Hematopoietic multipotent progenitor cell treated with erythropoietin and hydrocortisone succinate and interleukin-3 and kit ligand, for 6 days (in vitro differentiated cells): ENCODE results near the gene FOCAD.
"Not testable (repeated sequence)": the region's sequence is repeated elsewhere in the genome, so short reads cannot be mapped to it uniquely, and the experiment has no call there.

Source experiments
- DNase-seq: peaks from one replicate; pipeline ENCODE4 v3.0.0-alpha.2; 2015

FOCAD gene

DNA sequence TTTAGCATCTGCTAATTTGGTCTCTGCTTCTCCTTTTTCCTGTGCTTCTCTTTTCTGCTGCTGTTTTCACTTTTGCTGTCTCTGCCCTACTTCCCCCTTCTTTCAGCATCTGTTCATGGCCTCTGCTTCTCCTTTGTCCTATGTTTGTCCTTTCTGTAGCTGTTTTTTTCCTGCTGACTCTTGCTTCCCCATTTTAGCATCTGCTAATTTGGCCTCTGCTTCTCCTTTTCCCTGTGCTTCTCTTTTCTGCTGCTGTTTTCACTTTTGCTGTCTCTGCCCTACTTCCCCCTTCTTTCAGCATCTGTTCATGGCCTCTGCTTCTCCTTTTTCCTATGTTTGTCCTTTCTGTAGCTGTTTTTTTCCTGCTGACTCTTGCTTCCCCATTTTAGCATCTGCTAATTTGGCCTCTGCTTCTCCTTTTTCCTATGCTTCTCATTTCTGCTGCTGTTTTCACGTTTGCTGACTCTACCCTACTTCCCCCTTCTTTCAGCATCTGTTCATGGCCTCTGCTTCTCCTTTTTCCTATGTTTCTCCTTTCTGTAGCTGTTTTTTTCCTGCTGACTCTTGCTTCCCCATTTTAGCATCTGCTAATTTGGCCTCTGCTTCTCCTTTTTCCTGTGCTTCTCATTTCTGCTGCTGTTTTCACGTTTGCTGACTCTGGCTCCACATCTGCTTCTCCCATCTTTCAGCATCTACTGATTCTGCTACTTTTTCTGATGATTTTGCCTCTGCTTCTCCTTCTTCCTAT is 290.3 kb downstream of the FOCAD start:
- not testable (repeated sequence) for DNase-seq

- DNase-seq = no peak
Observed at GRCh38 chr9:20978249-20978648, 294.2 kb downstream of the FOCAD start.

DNA sequence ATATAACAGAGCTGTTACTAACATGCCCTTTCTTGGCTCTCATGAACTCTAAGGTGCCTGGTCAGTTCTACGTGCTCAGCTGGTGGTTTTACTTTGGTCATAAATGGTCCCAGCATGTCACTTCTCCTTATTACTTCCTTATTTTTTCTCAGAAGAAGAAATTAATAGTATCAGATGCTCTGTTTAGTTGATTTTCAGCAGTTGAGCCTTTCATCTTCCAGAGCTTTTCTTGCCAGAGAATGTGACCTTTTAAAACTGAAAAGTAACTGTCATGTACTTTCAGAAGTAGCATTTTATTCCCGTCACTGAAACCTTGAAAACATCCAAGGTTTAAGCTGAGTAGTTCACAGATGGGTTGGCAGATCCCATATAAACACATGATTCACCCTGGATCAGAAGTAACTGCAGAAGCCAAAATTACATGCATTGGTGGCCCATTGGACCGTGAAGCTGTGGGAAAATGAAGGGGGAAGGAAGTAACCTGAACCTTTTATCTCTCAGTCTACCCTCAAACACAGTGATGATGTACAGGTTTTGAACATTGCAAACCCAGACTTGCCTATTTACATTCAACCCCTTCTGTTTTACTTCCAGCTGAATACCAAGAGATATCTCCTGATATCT is 296.9 kb downstream of the FOCAD start:
- peak; percentile 47 for DNase-seq

GRCh38 chr9:20981486-20981885 is 297.4 kb downstream of the FOCAD start:
- DNase-seq = no peak

GRCh38 chr9:20984506-20984905 is 300.4 kb downstream of the FOCAD start:
- no peak for DNase-seq

GRCh38 chr9:20985851-20986600 is 302.0 kb downstream of the FOCAD start:
- no peak for DNase-seq

- no peak for DNase-seq
Observed at GRCh38 chr9:20987521-20987920, 303.5 kb downstream of the FOCAD start.

GRCh38 chr9:20988061-20988460 is 304.0 kb downstream of the FOCAD start:
- DNase-seq = no peak

DNA sequence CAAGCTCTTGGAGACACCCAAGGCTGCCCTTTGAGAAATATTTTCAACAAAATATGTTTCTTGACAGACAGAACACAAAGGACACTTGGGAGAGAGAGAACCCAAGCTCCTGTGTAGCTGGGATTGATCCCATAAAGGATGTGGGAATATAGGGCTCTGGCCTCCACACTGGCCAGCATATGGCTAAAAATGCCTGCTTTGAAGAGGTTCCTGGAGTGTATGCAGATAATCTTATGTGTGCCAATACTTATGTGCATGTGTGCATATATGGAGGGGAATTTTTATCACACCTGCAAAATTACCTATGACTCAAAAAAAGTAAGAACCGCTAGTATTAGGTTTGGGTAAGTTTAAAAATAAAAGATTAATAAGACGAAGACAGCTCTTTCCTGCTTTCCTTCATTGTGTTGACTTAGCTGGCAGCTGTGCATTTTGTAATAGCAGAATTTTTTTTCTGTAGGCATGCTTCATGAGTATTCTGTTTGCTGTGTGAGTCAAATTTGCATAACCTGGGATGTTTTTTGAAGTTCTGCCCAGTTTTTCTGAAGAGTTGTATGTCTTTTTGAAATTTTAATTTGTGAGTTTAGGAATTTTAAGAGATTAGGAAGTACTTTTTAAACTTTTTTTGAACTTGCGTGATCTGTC is 304.7 kb downstream of the FOCAD start:
- no peak for DNase-seq

DNA sequence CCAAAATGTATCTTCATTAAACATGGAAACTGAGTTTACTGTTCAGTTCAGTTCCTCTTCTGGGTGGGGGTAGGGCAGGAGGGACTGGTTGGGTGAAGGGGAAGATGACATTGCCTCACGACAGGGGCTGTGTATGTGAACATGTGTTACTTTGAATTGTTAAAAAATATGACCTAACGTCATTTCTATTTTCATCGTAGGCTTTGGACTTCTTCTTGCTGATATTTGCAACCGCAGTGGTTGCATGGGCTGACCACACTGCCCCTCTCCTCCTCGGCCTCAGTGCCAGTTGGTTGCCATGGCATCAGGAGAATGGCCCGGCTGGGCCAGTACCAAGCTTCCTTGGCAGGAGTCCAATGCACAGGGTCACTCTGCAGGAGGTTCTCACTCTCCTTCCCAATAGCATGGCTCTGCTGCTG is 305.9 kb downstream of the FOCAD start:
- DNase-seq = peak; percentile 8

DNA sequence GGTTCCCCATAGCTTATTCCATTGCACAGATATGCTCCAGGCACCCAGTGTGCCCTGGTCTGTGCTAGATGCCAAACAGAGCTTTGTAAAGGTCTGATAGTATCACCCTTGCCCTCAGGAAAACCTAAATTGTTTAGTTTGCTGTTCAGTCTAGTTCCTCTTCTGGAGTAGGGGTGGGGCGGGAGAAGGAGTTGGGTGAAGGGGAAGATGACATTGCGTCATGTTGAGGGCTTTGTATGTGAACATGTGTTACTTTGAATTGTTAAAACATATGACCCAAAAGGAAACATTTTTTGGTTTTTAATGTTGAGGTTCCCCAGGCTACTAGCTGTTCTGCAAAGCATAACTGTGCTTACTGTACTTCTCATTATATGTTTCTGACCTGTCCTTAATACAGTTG is 306.8 kb downstream of the FOCAD start:
- DNase-seq = peak; percentile 70

DNA sequence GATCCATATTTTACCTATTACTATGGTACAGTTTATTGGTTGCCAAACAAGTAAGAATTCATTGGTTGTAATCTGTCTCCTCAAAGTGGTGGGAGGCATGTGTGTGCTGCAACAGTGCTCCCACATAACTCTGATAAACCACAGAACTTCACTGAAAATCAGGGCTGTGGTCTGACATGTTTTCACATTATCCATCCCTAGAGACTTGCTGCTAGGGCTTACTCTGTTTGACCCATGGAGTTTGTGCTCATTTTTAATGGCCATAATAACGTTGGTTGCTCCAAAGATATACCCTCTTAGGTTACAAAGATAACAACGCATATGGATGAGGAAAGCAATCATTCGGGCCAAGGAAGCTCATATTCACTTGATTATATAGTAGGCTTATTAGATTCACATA is 310.4 kb downstream of the FOCAD start:
- no peak for DNase-seq

GRCh38 chr9:20995616-20996015 is 311.6 kb downstream of the FOCAD start:
- no peak for DNase-seq

DNA sequence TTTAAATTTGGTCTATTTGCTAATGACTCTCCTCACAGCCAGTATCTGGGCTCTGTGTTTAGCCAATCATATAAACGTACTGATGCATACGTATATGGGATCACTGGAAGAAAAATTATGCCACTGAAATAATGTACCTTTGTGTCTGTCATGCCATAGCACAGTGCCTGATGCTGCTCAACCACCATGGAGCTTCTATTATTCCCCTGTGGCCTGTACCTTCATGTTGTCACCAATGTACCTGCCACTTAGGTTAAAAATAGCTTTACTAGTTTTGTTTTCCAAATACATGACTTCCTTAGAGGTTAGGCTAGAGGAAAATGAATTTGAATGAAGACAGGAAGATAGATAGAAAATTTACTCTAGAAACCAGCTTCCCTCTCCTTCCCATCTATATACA is 312.8 kb downstream of the FOCAD start:
- no peak for DNase-seq

GRCh38 chr9:20997503-20998076 is 313.5 kb downstream of the FOCAD start:
- DNase-seq = no peak

GRCh38 chr9:21001581-21001980 is 317.5 kb downstream of the FOCAD start:
- DNase-seq = no peak

DNA sequence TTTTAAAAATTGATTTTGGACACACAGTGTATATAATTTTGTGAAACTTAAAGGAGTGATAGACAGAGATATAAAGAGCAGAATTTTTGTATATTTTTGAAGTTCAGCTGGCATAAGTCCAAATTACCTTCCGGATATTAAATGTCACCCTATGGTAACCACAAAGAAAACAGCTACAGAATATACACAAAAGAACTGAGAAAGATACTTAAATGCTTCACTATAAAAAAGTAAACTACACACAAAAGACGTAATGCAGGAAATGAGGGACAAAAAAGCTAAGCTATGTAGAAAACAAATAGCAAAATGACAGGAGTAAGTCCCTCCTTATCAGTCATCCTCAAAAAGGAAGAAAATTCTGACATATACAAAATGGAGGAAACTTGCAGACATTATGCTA is 318.0 kb downstream of the FOCAD start:
- no peak for DNase-seq

- DNase-seq = no peak
Observed at GRCh38 chr9:21015129-21015815, 331.2 kb downstream of the FOCAD start.

- DNase-seq = no peak
Observed at GRCh38 chr9:21015995-21016394, 331.9 kb downstream of the FOCAD start.

DNA sequence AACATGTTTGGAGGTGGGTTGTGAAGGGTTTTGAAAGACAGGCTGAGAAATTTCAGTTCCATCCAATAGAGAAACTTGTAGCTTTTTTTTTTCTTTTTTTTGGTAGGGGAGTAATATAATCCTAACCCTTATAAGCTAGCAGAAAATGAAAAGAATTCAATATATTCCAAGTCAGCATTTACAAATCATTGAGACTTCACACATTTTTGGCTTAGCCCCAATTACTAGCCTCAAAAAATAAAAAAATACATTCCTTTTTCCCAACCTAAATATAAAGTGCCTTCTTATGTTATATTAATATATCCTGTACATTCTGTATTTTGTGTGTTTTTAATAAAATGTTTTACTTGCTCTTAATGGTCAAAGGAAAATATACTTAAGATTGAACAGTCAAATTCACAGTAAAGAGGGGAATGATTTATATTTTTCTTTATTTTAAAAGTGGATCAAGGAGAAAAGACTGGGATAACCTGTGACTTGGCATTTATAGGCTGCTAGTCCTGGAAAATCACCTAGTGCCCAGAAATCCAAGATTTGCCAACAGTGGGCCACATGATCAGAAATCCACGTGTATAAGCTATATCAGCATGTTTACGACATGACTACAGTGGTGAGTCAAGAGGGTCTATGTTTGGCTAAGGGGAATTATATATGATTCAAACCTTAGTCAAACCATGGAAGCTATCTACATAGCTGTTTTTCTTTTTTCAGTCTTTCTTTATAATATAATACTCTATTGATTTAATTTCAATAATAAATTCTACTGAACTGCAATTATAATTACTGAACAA is 332.8 kb downstream of the FOCAD start:
- DNase-seq = no peak

GRCh38 chr9:21018177-21018576 is 334.1 kb downstream of the FOCAD start:
- DNase-seq = no peak

- DNase-seq = peak; percentile 34
Observed at GRCh38 chr9:21023861-21024260, 339.8 kb downstream of the FOCAD start.
